CD4-positive, alpha-beta T cell treated with Interleukin-17A for 4 hours (primary cell): Measurements from ENCODE around the gene CAMTA1.
"Not testable (repeated sequence)": the region's sequence is repeated elsewhere in the genome, so short reads cannot be mapped to it uniquely, and the experiment has no call there.

Experiments used
- DNase-seq: peaks from one replicate; pipeline ENCODE4 v3.0.0-alpha.2; 2020; ENCODE audit warnings: mixed read lengths

Gene CAMTA1

GRCh38 chr1:6810146-6810734, 25.0 kb downstream of the CAMTA1 start:
- DNase-seq: not testable (repeated sequence)

- no peak for DNase-seq
Measured at GRCh38 chr1:6811583-6811982, 26.3 kb downstream of the CAMTA1 start.

GRCh38 chr1:6813165-6813564, 27.9 kb downstream of the CAMTA1 start:
- no peak for DNase-seq

GRCh38 chr1:6815726-6816125, 30.5 kb downstream of the CAMTA1 start:
- no peak for DNase-seq

DNA sequence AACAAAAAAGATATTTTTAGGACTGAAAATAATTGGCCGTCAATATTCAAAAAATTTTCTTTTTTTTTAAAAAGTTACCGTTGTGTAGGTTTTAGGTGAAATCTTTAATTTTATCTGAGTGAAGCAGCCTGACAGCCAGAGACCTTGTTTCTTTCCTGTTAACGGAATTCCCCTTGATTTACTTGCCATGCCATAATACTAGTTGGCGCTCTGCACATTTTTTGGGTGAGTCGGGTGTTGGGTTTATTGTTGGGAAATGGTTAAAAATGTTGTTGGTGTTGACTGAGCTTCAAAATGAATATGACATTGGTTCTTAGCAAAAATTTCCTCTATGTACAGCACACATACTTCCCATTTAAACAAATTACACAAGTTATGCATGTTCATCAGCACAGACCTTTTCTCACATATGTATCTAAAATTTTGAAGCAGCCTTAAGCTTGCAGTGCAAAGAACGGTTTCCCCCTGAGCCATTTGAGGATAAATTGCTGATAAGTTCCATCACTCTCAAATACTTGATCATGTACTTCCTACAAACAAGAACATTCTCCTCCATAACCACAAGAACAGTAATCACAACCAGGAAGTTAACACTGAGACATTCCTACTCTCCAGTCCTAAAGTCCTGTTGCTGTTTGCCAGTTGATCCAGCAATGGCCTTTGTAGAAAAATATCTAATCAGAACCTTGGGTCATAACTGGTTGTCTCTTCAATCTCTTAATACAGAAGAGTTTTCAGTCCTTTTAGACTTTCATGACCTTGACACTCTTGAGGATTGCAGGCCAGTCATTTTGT, 34.2 kb downstream of the CAMTA1 start:
- no peak for DNase-seq

DNA sequence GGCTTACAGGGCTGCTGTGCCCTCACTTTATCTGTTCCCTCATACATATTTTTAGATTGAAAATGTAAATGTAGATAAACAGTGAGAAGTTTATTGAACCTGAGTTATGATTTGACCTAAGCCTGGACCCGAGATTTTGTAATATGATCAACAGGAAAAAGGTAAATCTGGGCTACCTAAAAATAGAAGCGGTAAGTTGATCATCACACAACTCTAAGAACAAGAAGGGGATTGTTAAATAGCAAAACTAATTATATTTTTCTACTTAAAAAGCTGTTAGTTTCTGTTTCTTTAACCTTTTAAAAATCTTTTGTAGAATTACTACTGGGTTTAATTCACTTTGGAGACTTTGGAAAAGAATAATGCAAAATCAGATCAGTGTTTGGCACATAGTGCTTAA, 35.6 kb downstream of the CAMTA1 start:
- DNase-seq: no peak

DNA sequence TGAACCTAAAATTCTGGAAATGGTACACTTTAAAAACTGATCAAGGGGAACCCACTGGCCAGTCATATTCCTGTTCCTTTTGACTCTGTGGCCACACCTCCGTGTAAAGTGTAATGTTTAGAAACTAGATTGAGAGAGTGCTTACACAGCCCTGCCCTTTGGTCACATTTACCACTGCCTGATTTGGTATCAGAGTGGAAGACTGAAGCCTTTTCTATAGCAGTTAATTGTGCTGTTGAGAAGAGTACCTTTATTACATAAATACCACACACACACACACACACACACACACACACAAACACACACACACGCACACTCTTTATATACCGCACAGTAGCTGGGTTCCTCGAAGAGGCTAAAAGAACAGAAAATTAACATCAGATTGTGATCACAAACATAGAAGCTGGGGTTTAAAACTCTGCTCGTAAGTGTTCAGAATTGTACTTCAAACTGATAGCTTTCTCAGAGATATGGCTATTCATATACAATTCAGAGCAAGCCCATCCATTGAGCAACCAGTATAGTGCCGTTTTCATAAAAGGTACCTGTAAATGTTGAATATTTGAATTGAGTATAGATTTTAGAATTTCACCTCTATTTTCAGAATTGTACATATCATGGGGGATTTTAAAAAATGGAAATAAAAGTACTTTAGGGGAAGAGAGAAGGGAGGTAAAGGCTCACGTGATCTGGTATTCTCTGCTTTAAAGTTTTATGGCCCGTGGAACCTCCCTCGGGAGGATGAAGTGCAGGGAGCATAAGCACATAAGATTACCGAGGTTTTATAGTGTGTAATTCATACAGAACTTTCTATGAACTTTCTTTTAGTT, 37.5 kb downstream of the CAMTA1 start:
- DNase-seq: no peak

DNA sequence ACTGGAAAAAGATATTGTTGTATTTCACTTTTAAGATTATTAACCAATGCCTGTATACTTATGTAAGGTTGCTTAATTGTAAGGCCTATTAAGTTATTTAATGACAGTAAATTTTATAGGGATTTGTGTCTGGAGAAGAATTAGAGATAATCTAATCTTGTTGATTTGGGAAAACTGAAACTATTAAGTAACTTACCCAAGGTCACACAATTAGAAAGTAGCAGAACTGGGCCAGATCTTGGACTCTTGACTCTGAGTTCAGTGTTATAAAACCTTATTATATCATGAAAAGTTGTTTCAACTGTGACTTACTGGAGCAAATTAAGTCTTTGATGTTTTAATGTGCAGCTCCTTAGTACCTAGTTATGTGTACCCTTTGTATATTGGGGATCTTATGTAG, 38.5 kb downstream of the CAMTA1 start:
- DNase-seq: no peak

- DNase-seq: no peak
Measured at GRCh38 chr1:6824665-6825368, 39.6 kb downstream of the CAMTA1 start.

DNA sequence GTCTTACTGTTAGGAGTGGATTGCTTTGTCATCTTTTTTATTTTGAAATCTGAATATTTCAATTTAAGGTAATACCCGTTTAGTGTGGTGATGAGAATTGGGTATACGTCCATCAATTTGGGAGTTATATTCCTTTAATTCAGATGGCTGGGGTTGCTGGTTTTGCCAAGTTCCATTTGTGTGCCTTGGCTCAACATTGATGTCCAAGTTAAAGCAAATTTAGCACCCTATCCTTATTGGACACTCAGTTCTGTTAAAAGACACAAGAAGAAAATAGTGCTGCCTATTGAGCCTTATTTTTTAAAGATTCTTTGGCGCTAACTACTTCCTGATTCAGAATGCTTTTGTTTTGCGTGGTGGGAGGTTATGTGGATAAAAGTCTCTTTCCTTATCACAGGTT, 40.6 kb downstream of the CAMTA1 start:
- DNase-seq: no peak

DNA sequence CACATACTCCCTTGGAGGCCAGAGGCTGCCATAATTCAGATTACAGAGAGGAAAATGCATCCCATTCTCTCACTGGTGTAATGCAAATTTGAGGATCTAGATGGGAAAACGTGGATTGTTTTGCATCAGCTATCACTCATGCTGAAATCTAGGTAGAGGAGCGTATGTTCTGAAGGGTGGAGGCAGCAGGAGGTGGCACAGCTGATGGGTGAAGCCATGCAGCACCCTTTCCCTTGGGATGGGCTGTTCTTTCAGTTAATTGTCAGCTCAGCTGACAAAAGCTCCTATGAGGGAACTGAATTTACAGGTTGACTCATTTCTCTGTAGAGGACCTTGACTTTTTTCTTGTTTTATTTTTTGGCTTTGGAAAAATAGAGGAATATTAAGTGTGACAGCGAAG, 41.8 kb downstream of the CAMTA1 start:
- no peak for DNase-seq

GRCh38 chr1:6827630-6828165, 42.4 kb downstream of the CAMTA1 start:
- DNase-seq: no peak

GRCh38 chr1:6831366-6831765, 46.1 kb downstream of the CAMTA1 start:
- DNase-seq: no peak

DNA sequence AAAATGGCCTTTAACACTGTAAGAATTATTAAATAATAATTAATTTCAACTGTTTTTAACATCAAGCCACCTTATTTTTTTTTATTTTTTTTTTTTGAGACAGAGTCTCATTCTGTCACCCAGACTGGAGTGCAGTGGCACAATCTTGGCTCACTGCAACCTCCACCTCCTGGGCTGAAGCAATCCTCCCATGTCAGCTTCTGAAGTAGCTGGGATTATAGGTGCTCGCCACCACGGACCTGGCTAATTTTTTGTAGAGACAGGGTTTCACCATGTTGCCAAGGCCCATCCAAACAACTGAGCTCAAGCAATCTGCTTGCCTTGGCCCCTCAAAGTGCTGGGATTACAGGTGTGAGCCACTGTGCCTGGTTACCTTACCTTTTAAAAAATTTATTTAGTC, 46.8 kb downstream of the CAMTA1 start:
- DNase-seq: not testable (repeated sequence)

DNA sequence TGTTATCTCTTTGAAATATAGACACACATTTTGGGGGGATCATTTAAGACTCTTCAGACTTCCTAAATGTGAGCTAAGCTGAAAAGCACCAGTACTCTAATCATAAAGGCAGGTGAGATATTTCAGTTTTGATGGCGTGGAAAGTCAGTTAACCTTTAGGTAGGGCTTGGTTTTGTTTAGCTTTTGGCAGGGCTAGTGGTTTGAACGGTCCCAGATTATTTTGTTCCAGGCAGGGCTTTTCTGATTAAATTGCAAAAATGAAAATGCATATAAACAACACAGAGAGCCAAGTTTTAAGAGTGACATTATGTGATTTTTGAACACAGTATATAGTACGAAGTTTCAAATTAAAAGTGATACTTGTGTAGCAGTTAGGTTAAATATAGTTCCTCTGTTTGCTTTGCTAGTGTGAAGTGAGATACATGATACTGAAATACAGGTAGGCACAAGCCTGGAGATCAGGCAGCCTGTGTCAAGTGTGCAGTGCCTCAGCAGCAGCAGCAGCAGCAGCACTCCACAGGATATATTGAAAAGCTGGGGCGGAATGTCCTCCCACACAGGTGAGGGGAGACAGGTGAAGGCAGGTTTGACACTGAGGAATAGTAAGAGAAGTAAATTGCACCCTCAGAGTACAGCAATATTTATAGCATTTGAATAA, 47.4 kb downstream of the CAMTA1 start:
- no peak for DNase-seq

DNA sequence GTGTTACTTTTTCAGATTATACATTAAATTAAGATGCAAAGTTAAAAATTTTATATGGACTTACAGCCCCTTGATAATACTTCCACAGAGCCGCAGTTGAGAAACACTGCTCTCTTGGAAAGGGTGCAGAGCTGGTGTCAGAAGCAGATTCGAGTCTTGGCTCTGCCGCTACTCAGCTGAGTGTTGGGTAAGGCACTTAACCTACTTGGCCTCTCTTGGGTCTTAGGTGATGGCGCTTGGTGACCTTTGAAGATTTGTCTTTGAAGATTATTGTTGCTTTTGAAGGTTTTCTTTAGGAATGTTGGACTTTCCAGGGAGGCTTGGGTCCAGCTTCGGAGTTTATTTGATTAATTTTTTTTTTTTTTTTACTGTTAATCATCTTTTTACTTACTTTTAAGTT, 48.5 kb downstream of the CAMTA1 start:
- DNase-seq: no peak

DNA sequence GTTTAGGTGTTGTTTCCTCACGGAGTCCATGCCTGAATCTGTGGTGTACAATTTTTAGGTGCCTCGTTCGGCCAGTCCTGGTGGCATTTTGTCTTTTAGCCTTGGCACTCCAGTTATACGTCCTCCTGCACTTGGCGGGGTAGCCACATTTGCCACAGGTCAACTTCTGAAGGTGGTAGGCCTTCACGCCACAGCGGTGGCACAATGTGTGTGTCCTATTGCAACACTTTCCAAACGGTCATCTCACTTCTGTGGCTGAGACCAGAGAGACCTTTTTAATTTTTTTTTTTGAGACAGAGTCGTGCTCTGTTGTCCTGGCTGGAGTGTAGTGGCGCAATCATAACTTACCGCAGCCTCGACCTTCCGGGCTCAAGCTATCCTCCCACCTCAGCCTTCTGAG, 49.1 kb downstream of the CAMTA1 start:
- no peak for DNase-seq

GRCh38 chr1:6835139-6835538, 49.9 kb downstream of the CAMTA1 start:
- DNase-seq: no peak

DNA sequence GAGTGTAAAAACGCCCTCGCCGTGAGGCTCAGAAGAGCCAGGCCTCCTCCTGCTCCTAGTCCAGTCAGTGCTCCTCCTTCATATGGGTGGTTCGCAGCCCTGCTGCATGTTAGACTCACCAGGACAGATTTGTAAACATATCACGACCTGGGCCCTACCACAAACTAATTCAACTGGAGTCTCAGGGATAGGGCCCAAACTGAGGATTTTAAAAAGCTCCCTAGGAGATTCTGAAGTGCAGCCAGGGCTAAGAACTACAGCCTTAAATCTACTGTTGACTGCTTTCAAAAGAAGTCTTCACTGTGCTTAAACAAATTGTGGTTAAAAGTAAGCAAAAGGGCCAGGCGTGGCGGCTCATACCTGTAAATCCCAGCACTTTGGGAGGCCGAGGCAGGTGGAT, 57.0 kb downstream of the CAMTA1 start:
- no peak for DNase-seq

DNA sequence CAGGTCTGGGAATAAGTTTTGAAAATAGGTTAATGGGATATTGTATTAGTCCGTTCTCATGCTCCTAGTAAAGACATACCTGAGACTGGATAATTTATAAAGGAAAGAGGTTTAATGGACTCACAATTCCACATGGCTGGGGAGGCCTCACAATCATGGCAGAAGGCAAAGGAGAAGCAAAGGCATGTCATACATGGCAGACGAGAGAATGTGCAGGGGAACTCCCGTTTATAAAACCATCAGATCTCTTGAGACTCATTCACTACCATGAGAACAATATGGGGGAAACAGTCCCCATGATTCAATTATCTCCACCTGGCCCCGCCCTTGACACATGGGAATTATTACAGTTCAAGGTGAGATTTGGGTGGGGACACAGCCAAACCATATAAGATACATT, 60.5 kb downstream of the CAMTA1 start:
- DNase-seq: not testable (repeated sequence)

- no peak for DNase-seq
Measured at GRCh38 chr1:6848816-6849215, 63.6 kb downstream of the CAMTA1 start.

DNA sequence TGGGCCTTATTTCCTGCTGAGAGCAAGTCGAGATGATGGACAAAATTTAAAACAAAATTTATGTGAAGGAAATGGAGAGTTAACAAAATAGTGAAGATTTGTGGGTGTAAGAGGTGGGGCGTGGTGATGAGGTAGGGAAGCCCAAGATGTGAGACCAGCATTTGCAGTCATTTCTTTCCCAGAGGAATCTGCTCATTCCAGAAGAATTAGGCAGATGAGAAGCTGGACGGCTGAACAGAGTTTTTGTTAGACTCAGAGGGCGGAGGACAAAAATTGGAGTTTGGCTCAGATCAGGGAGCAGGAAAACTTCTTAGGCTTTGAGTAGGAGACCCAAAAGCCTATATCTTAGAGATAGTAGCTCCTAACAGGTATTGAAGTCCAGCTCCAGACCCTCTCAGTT, 65.3 kb downstream of the CAMTA1 start:
- no peak for DNase-seq
